Neural progenitor cell (in vitro differentiated cells): ENCODE data around the gene NAA40. TPM values are rescaled to one million over a fixed set of nuclear protein-coding genes. Genes with fewer than 3 reads are reported as not detected.
"Not testable (repeated sequence)": the region's sequence is repeated elsewhere in the genome, so short reads cannot be mapped to it uniquely, and the experiment has no call there.

Experiments
- DNase-seq: peaks from one replicate; pipeline ENCODE4 v3.0.0-alpha.2; 2016; ENCODE audit warnings: low spot score
- H2AFZ ChIP-seq: fragments of 200-600 bp; sonication (generic); replicated peaks from 2 replicates; pipeline ENCODE4 v1.6.1; 2016; ENCODE audit warnings: antibody characterized with exemption
- H3F3A ChIP-seq: fragments of 200-600 bp; sonication (generic); 2 replicates; pipeline ENCODE4 v1.6.1; 2016; ENCODE audit warnings: antibody characterized with exemption, low read depth
- H3K27ac ChIP-seq: fragments of 200-600 bp; sonication (generic); 2 replicates; pipeline ENCODE4 v1.5.1; 2016; ENCODE audit warnings: mild to moderate bottlenecking
- H3K27me3 ChIP-seq: fragments of 200-600 bp; sonication (generic); 2 replicates; pipeline ENCODE4 v1.6.1; 2016; ENCODE audit warnings: mild to moderate bottlenecking, moderate library complexity
- H3K36me3 ChIP-seq: fragments of 200-600 bp; sonication (generic); 2 replicates; pipeline ENCODE4 v1.5.1; 2016
- H3K4me1 ChIP-seq: fragments of 200-600 bp; sonication (generic); 2 replicates; pipeline ENCODE4 v1.6.1; 2016; ENCODE audit warnings: mixed run types
- H3K4me2 ChIP-seq: fragments of 200-600 bp; sonication (generic); 2 replicates; pipeline ENCODE4 v1.6.1; 2016
- H3K4me3 ChIP-seq: fragments of 200-600 bp; sonication (generic); 2 replicates; pipeline ENCODE4 v1.5.1; 2016
- H3K79me2 ChIP-seq: fragments of 200-600 bp; sonication (generic); 2 replicates; pipeline ENCODE4 v1.6.1; 2016; ENCODE audit warnings: low read depth
- H3K9ac ChIP-seq: fragments of 200-600 bp; sonication (generic); 2 replicates; pipeline ENCODE4 v1.6.1; 2016
- H3K9me3 ChIP-seq: fragments of 200-600 bp; sonication (generic); 2 replicates; pipeline ENCODE4 v1.5.1; 2016; ENCODE audit warnings: low read depth
- H4K20me1 ChIP-seq: fragments of 200-600 bp; sonication (generic); 2 replicates; pipeline ENCODE4 v1.6.1; 2016; ENCODE audit warnings: low read depth
- H3K27ac Mint-ChIP-seq: 3 replicates; pipeline ENCODE4 v1.8.0; 2021; ENCODE audit warnings: mixed read lengths
- H3K27me3 Mint-ChIP-seq: 2 replicates; pipeline ENCODE4 v1.8.0; 2022; ENCODE audit warnings: low read depth, mild to moderate bottlenecking, inconsistent platforms, moderate library complexity, mixed read lengths; ENCODE audit not compliant: insufficient read depth
- H3K36me3 Mint-ChIP-seq: 3 replicates; pipeline ENCODE4 v1.8.0; 2021; ENCODE audit warnings: mixed read lengths
- H3K4me1 Mint-ChIP-seq: 3 replicates; pipeline ENCODE4 v1.8.0; 2021; ENCODE audit warnings: mixed read lengths
- H3K4me3 Mint-ChIP-seq: 3 replicates; pipeline ENCODE4 v1.8.0; 2021; ENCODE audit warnings: mild to moderate bottlenecking, moderate library complexity, mixed read lengths
- H3K9me3 Mint-ChIP-seq: 3 replicates; pipeline ENCODE4 v1.8.0; 2020; ENCODE audit warnings: mixed read lengths
- CTCF ChIP-seq: fragments of 200-600 bp; sonication (generic); IDR thresholded peaks from 2 replicates; pipeline ENCODE4 v1.5.1; 2017; ENCODE audit warnings: antibody characterized with exemption, mild to moderate bottlenecking
- EZH2 ChIP-seq: fragments of 200-600 bp; sonication (generic); IDR thresholded peaks from 2 replicates; pipeline ENCODE4 v1.6.1; 2017; ENCODE audit warnings: antibody characterized with exemption, mild to moderate bottlenecking, moderate library complexity
- EZH2phosphoT487 ChIP-seq: fragments of 200-600 bp; sonication (generic); IDR thresholded peaks from 2 replicates; pipeline ENCODE4 v1.6.1; 2017; ENCODE audit warnings: antibody characterized with exemption
- total RNA-seq: library from RNA; depleted of rRNA; stranded (reverse); fragments of >200 nt; gene quantifications from 2 replicates; pipeline ENCODE4 v1.2.3, GENCODE V29; 2015; ENCODE audit warnings: low replicate concordance

The NAA40 gene
- total RNA-seq, 1 donor from 2014 or later: 38.7 TPM

DNA sequence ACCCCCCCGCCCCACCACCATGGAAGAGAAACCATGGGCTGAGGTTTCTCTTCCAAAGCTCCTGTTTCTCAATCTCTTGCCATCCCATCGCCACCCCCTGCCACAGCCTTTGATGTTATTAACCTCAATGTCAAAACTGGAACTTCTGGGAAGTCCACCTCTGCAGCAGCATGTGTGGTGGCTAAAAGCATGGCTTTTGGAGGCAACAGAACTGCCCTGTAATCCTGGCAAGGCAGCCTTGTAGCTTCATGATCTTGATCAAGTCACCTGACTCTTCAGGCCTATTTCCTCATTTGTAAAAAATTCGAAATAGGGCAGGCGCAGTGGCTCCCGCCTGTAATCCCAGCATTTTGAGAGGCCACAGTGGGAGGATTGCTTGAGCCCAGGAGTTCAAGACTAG, 32.1 kb downstream of the NAA40 start:
- H3K9me3 ChIP-seq: no peaks in the 10 kb centered on the region
- H2AFZ ChIP-seq: no peak overlapping the region
- H3K9ac ChIP-seq: no peak overlapping the region
- H3K9me3 Mint-ChIP-seq: peaks cover 2% of the 10 kb centered on the region
- H4K20me1 ChIP-seq: peaks cover 8% of the 10 kb centered on the region
- H3K4me2 ChIP-seq: no peak overlapping the region
- peaks cover 8% of the 10 kb centered on the region for H3K4me1 ChIP-seq
- H3K4me1 Mint-ChIP-seq: peaks cover 16% of the 10 kb centered on the region
- H3K36me3 ChIP-seq: no peaks in the 10 kb centered on the region
- no peak overlapping the region for H3K27ac Mint-ChIP-seq
- peaks cover 5% of the 10 kb centered on the region for H3K27me3 Mint-ChIP-seq
- H3K4me3 Mint-ChIP-seq: no peak overlapping the region
- H3K4me3 ChIP-seq: no peak overlapping the region
- peaks cover 13% of the 10 kb centered on the region for H3K79me2 ChIP-seq
- DNase-seq: no peak
- peaks cover 23% of the 10 kb centered on the region for H3F3A ChIP-seq
- TF ChIP-seq CTCF (no peak), EZH2phosphoT487 (no peak), EZH2 (no peak)
- H3K27ac ChIP-seq: no peak overlapping the region
- H3K27me3 ChIP-seq: peaks cover 14% of the 10 kb centered on the region
- no peaks in the 10 kb centered on the region for H3K36me3 Mint-ChIP-seq

DNA sequence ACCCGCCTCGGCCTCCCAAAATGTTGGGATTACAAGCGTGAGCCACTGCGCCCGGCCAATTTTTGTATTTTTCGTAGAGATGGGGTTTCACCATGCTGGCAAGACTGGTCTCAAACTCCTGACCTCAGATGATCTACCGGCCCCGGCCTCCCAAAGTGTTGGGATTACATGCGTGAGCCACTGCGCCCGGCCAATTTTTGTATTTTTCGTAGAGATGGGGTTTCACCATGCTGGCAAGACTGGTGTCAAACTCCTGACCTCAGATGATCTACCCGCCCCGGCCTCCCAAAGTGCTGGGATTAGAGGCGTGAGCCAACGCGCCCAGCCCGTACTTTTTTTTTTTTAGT, 35.1 kb downstream of the NAA40 start:
- H3K27ac ChIP-seq, H3K27me3 Mint-ChIP-seq, H3K36me3 ChIP-seq: not testable (repeated sequence)

GRCh38 chr11:63974259-63975143, 35.7 kb downstream of the NAA40 start, which contains the start of gene COX8A:
Gene COX8A, plus strand, starts transcription at chr11:63974620. Its CDS starts 61 bp downstream, at chr11:63974681.
- peaks cover 49% of the 10 kb centered on the region for H3K79me2 ChIP-seq
- peak within 1 kb of the TSS; percentile 84 for H2AFZ ChIP-seq
- peak within 1 kb of the TSS; percentile 98 for H3K4me2 ChIP-seq
- H3K27ac ChIP-seq: peak within 1 kb of the TSS; percentile 79
- peaks cover 30% of the 10 kb centered on the region for H3K4me1 ChIP-seq
- Mint-ChIP-seq H3K9me3 (peaks cover 2% of the 10 kb centered on the region), H3K4me3 (peak within 1 kb of the TSS; percentile 100), H3K27ac (peak within 1 kb of the TSS; percentile 100), H3K27me3 (peaks cover 6% of the 10 kb centered on the region), H3K36me3 (peaks cover 3% of the 10 kb centered on the region), H3K4me1 (peaks cover 41% of the 10 kb centered on the region)
- H3K4me3 ChIP-seq: peak within 1 kb of the TSS; percentile 72
- peaks cover 44% of the 10 kb centered on the region for H4K20me1 ChIP-seq
- peak; percentile 100 for DNase-seq
- peaks cover 14% of the 10 kb centered on the region for H3K27me3 ChIP-seq
- H3K36me3 ChIP-seq: no peaks in the 10 kb centered on the region
- H3K9me3 ChIP-seq: no peaks in the 10 kb centered on the region
- peaks cover 54% of the 10 kb centered on the region for H3F3A ChIP-seq
- peak within 1 kb of the TSS; percentile 62 for H3K9ac ChIP-seq
- no peak for TF ChIP-seq CTCF
- TF ChIP-seq EZH2: no peak
- TF ChIP-seq EZH2phosphoT487: no peak

More for the DNA sequence above, 35.1 kb downstream of the NAA40 start:
- H3K27ac Mint-ChIP-seq: peak overlapping the region; percentile 100
- H3K4me1 Mint-ChIP-seq: peaks cover 39% of the 10 kb centered on the region
- peak overlapping the region; percentile 27 for H3K4me3 ChIP-seq
- H4K20me1 ChIP-seq: peaks cover 38% of the 10 kb centered on the region
- H3K36me3 Mint-ChIP-seq, H3K4me2 ChIP-seq, H2AFZ ChIP-seq, H3K9me3 ChIP-seq, DNase-seq, H3K9ac ChIP-seq, H3K9me3 Mint-ChIP-seq: not testable (repeated sequence)
- H3K79me2 ChIP-seq: peaks cover 42% of the 10 kb centered on the region
- peaks cover 14% of the 10 kb centered on the region for H3K27me3 ChIP-seq
- H3F3A ChIP-seq: peaks cover 53% of the 10 kb centered on the region
- peak overlapping the region; percentile 100 for H3K4me3 Mint-ChIP-seq
- H3K4me1 ChIP-seq: peaks cover 30% of the 10 kb centered on the region
